ENCODE measurements around the gene NRXN2.

NRXN2 gene

GRCh38 chr11:64609436-64610047 lies 113.5 kb downstream of the NRXN2 start:
- no peak overlapping the region for H3K4me3 ChIP-seq (ENCODE audit: low read length in 2 of 2)

GRCh38 chr11:64608636-64609035 lies 114.4 kb downstream of the NRXN2 start:
- no peak overlapping the region for H3K4me3 ChIP-seq (ENCODE audit: low read length in 2 of 2)
- H3K27me3 ChIP-seq (ENCODE audit: control insufficient read depth in 1 of 2, insufficient read depth in 2 of 2, low read length in 2 of 2) = no peaks in the 10 kb centered on the region
- no peaks in the 10 kb centered on the region for H3K36me3 ChIP-seq (ENCODE audit: control insufficient read depth in 2 of 2, insufficient read depth in 2 of 2, low read length in 2 of 2)
- no peak overlapping the region for H3K27ac ChIP-seq (ENCODE audit: low read length)
- H3K9ac ChIP-seq (ENCODE audit: low read length in 2 of 2) = no peak overlapping the region
- H3K9me3 ChIP-seq (ENCODE audit: control insufficient read depth in 2 of 2, low read length in 2 of 2) = no peaks in the 10 kb centered on the region
- peaks cover 3% of the 10 kb centered on the region for H3K4me1 ChIP-seq (ENCODE audit: control insufficient read depth, insufficient read depth, low read length)

More at GRCh38 chr11:64609436-64610047, 113.5 kb downstream of the NRXN2 start:
- no peaks in the 10 kb centered on the region for H3K9me3 ChIP-seq (ENCODE audit: control insufficient read depth in 2 of 2, low read length in 2 of 2)
- no peak overlapping the region for H3K9ac ChIP-seq (ENCODE audit: low read length in 2 of 2)
- H3K27me3 ChIP-seq (ENCODE audit: control insufficient read depth in 1 of 2, insufficient read depth in 2 of 2, low read length in 2 of 2) = no peaks in the 10 kb centered on the region
- H3K4me1 ChIP-seq (ENCODE audit: control insufficient read depth, insufficient read depth, low read length) = peaks cover 3% of the 10 kb centered on the region
- H3K36me3 ChIP-seq (ENCODE audit: control insufficient read depth in 2 of 2, insufficient read depth in 2 of 2, low read length in 2 of 2) = no peaks in the 10 kb centered on the region
- H3K27ac ChIP-seq (ENCODE audit: low read length) = no peak overlapping the region

GRCh38 chr11:64608046-64608445 lies 115.0 kb downstream of the NRXN2 start:
- Histone ChIP-seq H3K27ac (ENCODE audit: low read length) (no peak overlapping the region), H3K4me3 (ENCODE audit: low read length in 2 of 2) (peak overlapping the region; percentile 8 to 40), H3K27me3 (ENCODE audit: control insufficient read depth in 1 of 2, insufficient read depth in 2 of 2, low read length in 2 of 2) (no peaks in the 10 kb centered on the region), H3K4me1 (ENCODE audit: control insufficient read depth, insufficient read depth, low read length) (peaks cover 3% of the 10 kb centered on the region), H3K9me3 (ENCODE audit: control insufficient read depth in 2 of 2, low read length in 2 of 2) (no peaks in the 10 kb centered on the region), H3K36me3 (ENCODE audit: control insufficient read depth in 2 of 2, insufficient read depth in 2 of 2, low read length in 2 of 2) (no peaks in the 10 kb centered on the region), H3K9ac (ENCODE audit: low read length in 2 of 2) (peak overlapping the region; percentile 21 to 28)

- Histone ChIP-seq H3K36me3 (ENCODE audit: control insufficient read depth in 2 of 2, insufficient read depth in 2 of 2, low read length in 2 of 2) (no peaks in the 10 kb centered on the region), H3K27me3 (ENCODE audit: control insufficient read depth in 1 of 2, insufficient read depth in 2 of 2, low read length in 2 of 2) (no peaks in the 10 kb centered on the region), H3K27ac (ENCODE audit: low read length) (no peak overlapping the region), H3K9me3 (ENCODE audit: control insufficient read depth in 2 of 2, low read length in 2 of 2) (no peaks in the 10 kb centered on the region), H3K4me3 (ENCODE audit: low read length in 2 of 2) (peak overlapping the region in 1 of 2 donors; percentile 29), H3K9ac (ENCODE audit: low read length in 2 of 2) (peak overlapping the region in 1 of 2 donors; percentile 47), H3K4me1 (ENCODE audit: control insufficient read depth, insufficient read depth, low read length) (peaks cover 3% of the 10 kb centered on the region)
Measured at GRCh38 chr11:64607381-64607985, 115.5 kb downstream of the NRXN2 start.

GRCh38 chr11:64606796-64607380 lies 116.1 kb downstream of the NRXN2 start:
- H3K9ac ChIP-seq (ENCODE audit: low read length in 2 of 2) = no peak overlapping the region
- no peaks in the 10 kb centered on the region for H3K36me3 ChIP-seq (ENCODE audit: control insufficient read depth in 2 of 2, insufficient read depth in 2 of 2, low read length in 2 of 2)
- no peak overlapping the region for H3K4me3 ChIP-seq (ENCODE audit: low read length in 2 of 2)
- H3K27me3 ChIP-seq (ENCODE audit: control insufficient read depth in 1 of 2, insufficient read depth in 2 of 2, low read length in 2 of 2) = no peaks in the 10 kb centered on the region
- H3K4me1 ChIP-seq (ENCODE audit: control insufficient read depth, insufficient read depth, low read length) = peaks cover 3% of the 10 kb centered on the region
- no peaks in the 10 kb centered on the region for H3K9me3 ChIP-seq (ENCODE audit: control insufficient read depth in 2 of 2, low read length in 2 of 2)
- no peak overlapping the region for H3K27ac ChIP-seq (ENCODE audit: low read length)

- no peak overlapping the region for H3K27ac ChIP-seq (ENCODE audit: low read length)
- no peak overlapping the region for H3K9ac ChIP-seq (ENCODE audit: low read length in 2 of 2)
- H3K27me3 ChIP-seq (ENCODE audit: control insufficient read depth in 1 of 2, insufficient read depth in 2 of 2, low read length in 2 of 2) = no peaks in the 10 kb centered on the region
- H3K4me3 ChIP-seq (ENCODE audit: low read length in 2 of 2) = no peak overlapping the region
- H3K36me3 ChIP-seq (ENCODE audit: control insufficient read depth in 2 of 2, insufficient read depth in 2 of 2, low read length in 2 of 2) = no peaks in the 10 kb centered on the region
- H3K4me1 ChIP-seq (ENCODE audit: control insufficient read depth, insufficient read depth, low read length) = peaks cover 3% of the 10 kb centered on the region
- H3K9me3 ChIP-seq (ENCODE audit: control insufficient read depth in 2 of 2, low read length in 2 of 2) = no peaks in the 10 kb centered on the region
Measured at GRCh38 chr11:64605656-64606585, 117.1 kb downstream of the NRXN2 start.

GRCh38 chr11:64605244-64605560 lies 117.8 kb downstream of the NRXN2 start:
- Histone ChIP-seq H3K4me1 (ENCODE audit: control insufficient read depth, insufficient read depth, low read length) (peaks cover 3% of the 10 kb centered on the region), H3K9me3 (ENCODE audit: control insufficient read depth in 2 of 2, low read length in 2 of 2) (no peaks in the 10 kb centered on the region), H3K4me3 (ENCODE audit: low read length in 2 of 2) (no peak overlapping the region), H3K27ac (ENCODE audit: low read length) (no peak overlapping the region), H3K36me3 (ENCODE audit: control insufficient read depth in 2 of 2, insufficient read depth in 2 of 2, low read length in 2 of 2) (no peaks in the 10 kb centered on the region), H3K9ac (ENCODE audit: low read length in 2 of 2) (no peak overlapping the region), H3K27me3 (ENCODE audit: control insufficient read depth in 1 of 2, insufficient read depth in 2 of 2, low read length in 2 of 2) (no peaks in the 10 kb centered on the region)

GRCh38 chr11:64604458-64605243 lies 118.3 kb downstream of the NRXN2 start:
- Histone ChIP-seq H3K27ac (ENCODE audit: low read length) (no peak overlapping the region), H3K4me1 (ENCODE audit: control insufficient read depth, insufficient read depth, low read length) (peaks cover 3% of the 10 kb centered on the region), H3K36me3 (ENCODE audit: control insufficient read depth in 2 of 2, insufficient read depth in 2 of 2, low read length in 2 of 2) (no peaks in the 10 kb centered on the region), H3K4me3 (ENCODE audit: low read length in 2 of 2) (no peak overlapping the region), H3K27me3 (ENCODE audit: control insufficient read depth in 1 of 2, insufficient read depth in 2 of 2, low read length in 2 of 2) (no peaks in the 10 kb centered on the region), H3K9ac (ENCODE audit: low read length in 2 of 2) (no peak overlapping the region), H3K9me3 (ENCODE audit: control insufficient read depth in 2 of 2, low read length in 2 of 2) (no peaks in the 10 kb centered on the region)

- H3K9ac ChIP-seq (ENCODE audit: low read length in 2 of 2) = no peak overlapping the region
- H3K27ac ChIP-seq (ENCODE audit: low read length) = no peak overlapping the region
- peaks cover 2% of the 10 kb centered on the region for H3K4me1 ChIP-seq (ENCODE audit: control insufficient read depth, insufficient read depth, low read length)
- H3K4me3 ChIP-seq (ENCODE audit: low read length in 2 of 2) = no peak overlapping the region
- no peaks in the 10 kb centered on the region for H3K27me3 ChIP-seq (ENCODE audit: control insufficient read depth in 1 of 2, insufficient read depth in 2 of 2, low read length in 2 of 2)
- no peaks in the 10 kb centered on the region for H3K9me3 ChIP-seq (ENCODE audit: control insufficient read depth in 2 of 2, low read length in 2 of 2)
- no peaks in the 10 kb centered on the region for H3K36me3 ChIP-seq (ENCODE audit: control insufficient read depth in 2 of 2, insufficient read depth in 2 of 2, low read length in 2 of 2)
Measured at GRCh38 chr11:64603411-64604110, 119.4 kb downstream of the NRXN2 start.

All from stomach smooth muscle (tissue), 2 donors.